ENCODE measurements around the gene ZBTB16.

GRCh38 chr11:114091516-114092397, 32.2 kb downstream of the ZBTB16 start:
- TF ChIP-seq CTCF (IDR thresholded peaks at IDR 0.05; ENCODE audit: extremely low read depth in 1 of 2, insufficient read depth in 1 of 2, low read depth in 1 of 2, low read length in 2 of 2), result no peak
- no peak for TF ChIP-seq POLR2AphosphoS5 (IDR thresholded peaks at IDR 0.05; ENCODE audit: insufficient read depth, low read depth, low read length)

Data from endothelial cell of umbilical vein (primary cell).